Measurements from ENCODE around the gene ZNF605.

DNA sequence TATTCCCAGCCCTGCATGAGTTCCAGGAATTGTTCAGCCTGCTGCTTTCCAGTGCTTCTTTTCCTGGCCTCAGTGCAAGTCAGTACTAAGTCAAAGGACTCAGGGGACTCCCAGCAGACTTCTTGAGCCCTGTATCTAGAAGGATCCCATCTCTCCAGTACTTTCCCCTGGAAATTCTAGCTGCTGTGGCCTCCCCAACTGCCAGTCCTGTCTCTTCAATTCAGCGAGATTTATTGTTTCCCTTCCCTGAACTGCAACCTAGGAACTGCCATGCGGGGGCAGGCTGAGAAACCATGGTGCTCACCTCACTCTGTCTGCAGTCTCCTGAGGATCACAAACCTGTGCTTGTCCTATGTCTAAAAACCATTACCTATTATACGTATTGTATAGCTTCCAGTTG is 31.8 kb downstream of the ZNF605 start:
- no peak for TF ChIP-seq POLR2A (IDR thresholded peaks at IDR 0.05)
- TF ChIP-seq, protein P1, sequence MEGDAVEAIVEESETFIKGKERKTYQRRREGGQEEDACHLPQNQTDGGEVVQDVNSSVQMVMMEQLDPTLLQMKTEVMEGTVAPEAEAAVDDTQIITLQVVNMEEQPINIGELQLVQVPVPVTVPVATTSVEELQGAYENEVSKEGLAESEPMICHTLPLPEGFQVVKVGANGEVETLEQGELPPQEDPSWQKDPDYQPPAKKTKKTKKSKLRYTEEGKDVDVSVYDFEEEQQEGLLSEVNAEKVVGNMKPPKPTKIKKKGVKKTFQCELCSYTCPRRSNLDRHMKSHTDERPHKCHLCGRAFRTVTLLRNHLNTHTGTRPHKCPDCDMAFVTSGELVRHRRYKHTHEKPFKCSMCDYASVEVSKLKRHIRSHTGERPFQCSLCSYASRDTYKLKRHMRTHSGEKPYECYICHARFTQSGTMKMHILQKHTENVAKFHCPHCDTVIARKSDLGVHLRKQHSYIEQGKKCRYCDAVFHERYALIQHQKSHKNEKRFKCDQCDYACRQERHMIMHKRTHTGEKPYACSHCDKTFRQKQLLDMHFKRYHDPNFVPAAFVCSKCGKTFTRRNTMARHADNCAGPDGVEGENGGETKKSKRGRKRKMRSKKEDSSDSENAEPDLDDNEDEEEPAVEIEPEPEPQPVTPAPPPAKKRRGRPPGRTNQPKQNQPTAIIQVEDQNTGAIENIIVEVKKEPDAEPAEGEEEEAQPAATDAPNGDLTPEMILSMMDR (IDR thresholded peaks at IDR 0.05) = no peak
- no peak for TF ChIP-seq EP300 (IDR thresholded peaks at IDR 0.05)
